ENCODE results near the gene DIP2C. TPM values are rescaled to one million over a fixed set of nuclear protein-coding genes. Genes with fewer than 3 reads are reported as not detected.

DIP2C gene
- total RNA-seq, 1 experiment from 2014 or later, result 11.4 TPM

- DNase-seq, result no peak
- Mint-ChIP-seq H3K27ac (ENCODE audit: unreplicated experiment) (no peak overlapping the region), H3K36me3 (ENCODE audit: insufficient read depth, unreplicated experiment) (no peaks in the 10 kb centered on the region), H3K27me3 (ENCODE audit: insufficient read depth, unreplicated experiment) (no peaks in the 10 kb centered on the region), H3K9me3 (ENCODE audit: unreplicated experiment) (no peaks in the 10 kb centered on the region), H3K4me3 (ENCODE audit: unreplicated experiment) (no peak overlapping the region), H3K4me1 (ENCODE audit: low read depth, unreplicated experiment) (no peaks in the 10 kb centered on the region)
- BruUV-seq (replicated peaks), result no TSS peak
- ChIA-PET CTCF (interaction anchor here (0.6 kb wide), 1 partner anchor 65 kb away, joined by 3 read pairs; no protein-coding TSS in a partner anchor), POLR2A (no interaction called here)
- Histone ChIP-seq H3K4me1 (no peaks in the 10 kb centered on the region), H3K36me3 (ENCODE audit: control insufficient read depth, insufficient read depth, low read length) (no peaks in the 10 kb centered on the region), H3K27me3 (replicated peaks; ENCODE audit: control insufficient read depth, insufficient read depth, low read length) (no peaks in the 10 kb centered on the region), H3K4me3 (ENCODE audit: low read depth, low read length) (no peak overlapping the region), H3K9me3 (no peaks in the 10 kb centered on the region)
- TF ChIP-seq CTCF (IDR thresholded peaks at IDR 0.05; ENCODE audit: insufficient read depth in 1 of 2, low read depth in 1 of 2, low read length in 1 of 2, severe bottlenecking in 1 of 2, unreplicated experiment in 1 of 2), result no peak
- intact Hi-C loops (cut with micrococcal nuclease; ENCODE audit: unreplicated experiment), result no loop called here
These were observed 391.4 kb downstream of the DIP2C start for GRCh38 chr10:298033-298432.

GRCh38 chr10:297567-297966 is 391.9 kb downstream of the DIP2C start:
- ChIA-PET POLR2A (no interaction called here), CTCF (interaction anchor here (0.6 kb wide), 1 partner anchor 64 kb away, joined by 3 read pairs; no protein-coding TSS in a partner anchor)
- H3K27me3 ChIP-seq (replicated peaks; ENCODE audit: control insufficient read depth, insufficient read depth, low read length), result no peaks in the 10 kb centered on the region
- H3K36me3 ChIP-seq (ENCODE audit: control insufficient read depth, insufficient read depth, low read length), result no peaks in the 10 kb centered on the region
- BruUV-seq (replicated peaks), result no TSS peak
- no peak for DNase-seq
- TF ChIP-seq CTCF (IDR thresholded peaks at IDR 0.05; ENCODE audit: insufficient read depth in 1 of 2, low read depth in 1 of 2, low read length in 1 of 2, severe bottlenecking in 1 of 2, unreplicated experiment in 1 of 2), result no peak
- Mint-ChIP-seq H3K9me3 (ENCODE audit: unreplicated experiment) (no peaks in the 10 kb centered on the region), H3K27ac (ENCODE audit: unreplicated experiment) (no peak overlapping the region), H3K4me1 (ENCODE audit: low read depth, unreplicated experiment) (no peaks in the 10 kb centered on the region), H3K4me3 (ENCODE audit: unreplicated experiment) (no peak overlapping the region), H3K27me3 (ENCODE audit: insufficient read depth, unreplicated experiment) (no peaks in the 10 kb centered on the region), H3K36me3 (ENCODE audit: insufficient read depth, unreplicated experiment) (no peaks in the 10 kb centered on the region)
- intact Hi-C loops (cut with micrococcal nuclease; ENCODE audit: unreplicated experiment), result no loop called here
- no peaks in the 10 kb centered on the region for H3K4me1 ChIP-seq
- no peaks in the 10 kb centered on the region for H3K9me3 ChIP-seq
- H3K4me3 ChIP-seq (ENCODE audit: low read depth, low read length), result no peak overlapping the region

DNA sequence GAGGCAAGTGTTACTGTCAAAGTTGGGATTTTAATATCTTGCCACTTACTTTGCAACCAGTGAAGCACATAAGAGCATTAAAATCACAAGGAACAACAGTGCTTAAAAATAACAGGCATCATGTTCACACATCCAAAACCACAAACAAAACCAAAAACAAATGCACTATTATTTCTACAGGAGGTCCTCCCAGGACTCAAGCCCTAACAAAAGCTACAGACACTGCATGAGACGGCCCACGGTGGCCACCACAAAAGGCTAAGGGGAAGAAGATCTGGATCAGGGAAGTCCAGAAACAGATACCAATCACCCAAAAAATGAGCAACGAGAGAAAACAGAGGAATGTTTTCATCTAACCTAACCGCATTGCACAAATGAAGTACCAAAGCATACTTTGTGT is 395.8 kb downstream of the DIP2C start:
- ChIA-PET POLR2A (no interaction called here), CTCF (no interaction called here)
- Histone ChIP-seq H3K27me3 (replicated peaks; ENCODE audit: control insufficient read depth, insufficient read depth, low read length) (no peaks in the 10 kb centered on the region), H3K9me3 (no peaks in the 10 kb centered on the region), H3K4me3 (ENCODE audit: low read depth, low read length) (no peak overlapping the region), H3K36me3 (ENCODE audit: control insufficient read depth, insufficient read depth, low read length) (no peaks in the 10 kb centered on the region), H3K4me1 (no peaks in the 10 kb centered on the region)
- H3K4me1 Mint-ChIP-seq (ENCODE audit: low read depth, unreplicated experiment), result no peaks in the 10 kb centered on the region
- no peak overlapping the region for H3K4me3 Mint-ChIP-seq (ENCODE audit: unreplicated experiment)
- no peaks in the 10 kb centered on the region for H3K27me3 Mint-ChIP-seq (ENCODE audit: insufficient read depth, unreplicated experiment)
- no TSS peak for BruUV-seq (replicated peaks)
- H3K36me3 Mint-ChIP-seq (ENCODE audit: insufficient read depth, unreplicated experiment), result peaks cover 6% of the 10 kb centered on the region
- intact Hi-C loops (cut with micrococcal nuclease; ENCODE audit: unreplicated experiment), result no loop called here
- no peak for DNase-seq
- no peaks in the 10 kb centered on the region for H3K9me3 Mint-ChIP-seq (ENCODE audit: unreplicated experiment)
- H3K27ac Mint-ChIP-seq (ENCODE audit: unreplicated experiment), result no peak overlapping the region
- TF ChIP-seq CTCF (IDR thresholded peaks at IDR 0.05; ENCODE audit: insufficient read depth in 1 of 2, low read depth in 1 of 2, low read length in 1 of 2, severe bottlenecking in 1 of 2, unreplicated experiment in 1 of 2), result no peak
